AG04449 (cell line): ENCODE data around the gene CRYAA.
"Not testable (repeated sequence)": the region's sequence is repeated elsewhere in the genome, so short reads cannot be mapped to it uniquely, and the experiment has no call there.

Source experiments
- CTCF ChIA-PET: fragments of 350-600 bp; formaldehyde crosslinking; extraction: SDS; loops from one replicate; lab custom pipeline; 2021; ENCODE audit warnings: antibody characterized with exemption; lab: Yijun Ruan, JAX
- POLR2A ChIA-PET: fragments of 400-600, 350-600 bp; formaldehyde crosslinking; extraction: SDS; loops from one replicate; lab custom pipeline; 2020; ENCODE audit warnings: antibody characterized with exemption, inconsistent platforms; lab: Yijun Ruan, JAX
- DNase-seq: peaks from one replicate; pipeline ENCODE4 v3.0.0-alpha.2; 2010; ENCODE audit warnings: low read depth, low spot score
- H3K4me3 ChIP-seq: 2 replicates; pipeline ENCODE4 v1.5.1; 2011; ENCODE audit warnings: low read depth, mild to moderate bottlenecking, control low read depth, low read length
- TF ChIP-seq, protein P1 (sequence below): IDR thresholded peaks from one replicate; pipeline ENCODE4 v1.5.1; 2011; ENCODE audit warnings: mild to moderate bottlenecking, moderate library complexity, low read length, control low read depth, inconsistent platforms; ENCODE audit not compliant: insufficient read depth; ENCODE audit errors: missing control alignments

CRYAA gene

DNA sequence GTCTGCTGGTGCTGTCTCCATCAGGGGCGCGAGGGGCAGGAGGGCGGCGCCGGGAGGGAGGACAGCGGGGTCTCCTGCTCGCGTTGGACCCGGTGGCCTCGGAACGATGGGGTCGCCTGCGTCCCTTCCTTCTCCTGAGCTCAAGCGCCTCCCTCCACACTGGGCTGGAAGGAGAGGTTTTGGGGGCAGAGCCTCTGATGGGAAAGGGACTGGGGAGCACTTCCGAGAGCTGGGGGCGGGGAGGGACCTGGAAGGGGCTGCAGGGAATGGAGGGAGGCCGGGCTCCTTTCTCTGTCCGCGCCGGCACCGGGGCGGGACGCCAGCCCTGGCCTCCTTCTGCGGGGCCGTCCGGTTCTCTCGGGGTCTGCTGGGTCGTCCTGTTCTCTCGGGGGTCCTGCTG lies 4.0 kb downstream of the CRYAA start:
- POLR2A ChIA-PET, H3K4me3 ChIP-seq, DNase-seq, CTCF ChIA-PET: not testable (repeated sequence)

DNA sequence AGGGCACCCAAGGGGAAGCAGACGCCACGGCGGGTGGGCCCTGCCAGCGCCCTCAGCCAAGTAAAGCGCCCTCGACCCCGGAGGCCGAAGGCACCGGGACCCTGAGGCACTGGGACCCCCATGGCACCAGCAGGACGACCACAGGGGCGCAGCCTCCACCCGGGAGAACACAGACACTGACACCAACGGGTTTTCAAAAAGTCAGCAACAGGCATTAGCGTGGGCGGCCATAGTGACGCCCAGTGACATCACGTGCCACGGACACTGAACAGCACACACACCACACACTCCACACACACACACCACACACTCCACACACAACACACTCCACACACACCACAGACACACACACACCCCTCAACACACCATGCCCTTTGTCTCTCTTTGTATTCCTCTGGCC lies 4.6 kb downstream of the CRYAA start:
- DNase-seq, POLR2A ChIA-PET, CTCF ChIA-PET, H3K4me3 ChIP-seq: not testable (repeated sequence)

DNA sequence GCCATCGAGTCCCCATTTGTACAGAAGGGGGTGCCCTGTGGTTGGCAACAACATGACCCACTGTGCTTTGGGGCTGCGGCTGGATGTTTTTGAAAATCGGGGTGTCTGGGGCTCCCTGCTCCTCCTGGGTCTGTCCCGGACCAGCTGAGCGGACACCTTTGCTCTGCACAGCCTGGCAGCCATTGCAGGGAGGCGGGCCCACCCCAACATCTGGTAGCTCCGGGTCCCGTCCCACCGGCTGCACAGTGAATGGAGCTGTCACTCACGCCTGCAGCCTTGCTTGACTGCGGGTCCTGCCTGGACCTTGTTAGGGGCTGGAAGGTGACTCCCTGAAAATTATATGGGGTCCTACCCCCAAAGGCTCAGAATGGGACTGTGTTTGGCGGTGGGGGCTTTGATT lies 5.1 kb downstream of the CRYAA start:
- CTCF ChIA-PET, POLR2A ChIA-PET, DNase-seq, H3K4me3 ChIP-seq: not testable (repeated sequence)

DNA sequence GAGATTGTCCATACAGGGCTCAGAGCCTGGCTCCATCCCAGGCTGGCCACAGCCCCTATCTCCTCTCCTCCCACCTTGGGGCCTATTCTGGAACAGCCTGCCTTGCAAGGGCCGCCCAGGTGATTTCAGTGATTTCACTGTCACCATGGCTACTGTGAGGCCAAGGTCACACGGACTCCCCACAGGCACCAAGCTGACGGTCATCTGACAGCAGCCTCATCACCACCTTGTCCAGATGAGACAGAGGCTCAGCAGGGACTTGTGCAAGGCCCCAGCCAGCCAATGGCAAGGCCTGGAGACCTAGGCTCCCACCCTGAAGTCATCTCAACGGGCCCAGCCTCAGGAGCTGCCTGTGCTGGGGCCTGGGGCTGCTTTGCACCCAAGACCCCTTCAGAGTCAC lies 6.2 kb downstream of the CRYAA start:
- POLR2A ChIA-PET, DNase-seq, H3K4me3 ChIP-seq, CTCF ChIA-PET: not testable (repeated sequence)

DNA sequence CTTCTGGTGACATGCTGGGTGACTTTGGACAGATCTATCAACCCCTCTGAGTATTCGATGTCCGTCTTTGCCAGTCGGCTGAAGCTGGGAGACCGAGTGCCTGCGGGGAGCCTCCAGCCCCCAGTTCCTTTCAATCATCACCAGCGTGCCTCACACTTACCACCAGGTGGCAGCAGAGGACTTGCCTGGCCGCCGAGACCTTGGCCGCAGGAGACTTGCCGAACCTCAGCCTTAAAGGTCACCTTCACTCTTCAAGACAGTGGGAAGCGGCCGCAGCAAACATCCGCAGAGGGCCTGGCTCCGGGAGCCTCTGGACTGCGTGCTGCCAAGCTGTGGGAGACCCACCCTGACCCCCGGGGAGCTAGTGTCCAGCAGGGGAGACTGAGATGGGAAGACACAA lies 7.8 kb downstream of the CRYAA start:
- POLR2A ChIA-PET, DNase-seq, H3K4me3 ChIP-seq, CTCF ChIA-PET: not testable (repeated sequence)

DNA sequence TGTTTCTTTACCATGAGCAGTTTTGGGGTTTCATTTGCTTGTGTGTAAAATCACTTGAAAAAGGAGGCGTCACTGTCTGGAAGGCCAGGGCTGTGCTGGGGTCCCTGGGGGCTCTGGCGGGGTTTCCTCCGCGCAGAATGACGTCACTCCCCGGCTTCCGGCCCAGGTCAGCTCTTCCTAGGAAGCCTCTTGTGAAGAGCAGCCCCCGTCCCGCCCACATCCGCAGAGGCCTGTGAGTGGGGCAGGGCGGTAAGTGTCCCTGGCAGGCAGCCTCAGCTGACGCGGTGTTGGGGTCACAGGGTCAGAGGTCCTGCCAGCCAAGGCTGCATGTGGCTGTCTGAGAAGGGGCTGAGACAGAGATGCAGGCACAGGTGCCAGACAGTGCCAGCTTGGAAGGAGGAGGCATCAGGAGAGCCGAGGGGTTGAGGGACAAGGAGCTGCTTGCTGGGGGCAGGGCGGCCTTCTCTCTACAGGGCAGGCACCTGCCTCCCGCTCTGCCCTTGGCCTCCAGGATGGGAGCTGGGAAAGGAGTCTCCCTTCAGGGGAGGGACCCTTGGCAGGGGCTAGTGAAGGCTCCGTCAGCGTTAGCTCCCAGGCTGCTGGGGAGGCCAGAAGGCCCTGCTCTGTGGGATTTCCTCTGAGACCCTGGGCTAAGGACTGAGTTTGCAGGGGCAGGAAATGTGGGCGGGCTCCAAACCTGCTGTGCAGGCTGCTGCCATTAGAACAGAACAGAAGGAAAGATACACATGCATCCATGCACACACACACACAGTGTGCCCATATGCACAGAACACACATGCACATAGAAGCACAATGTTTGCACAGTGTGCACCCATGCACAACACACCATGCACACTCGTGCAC lies 8.5 kb downstream of the CRYAA start:
- POLR2A ChIA-PET, CTCF ChIA-PET, H3K4me3 ChIP-seq, DNase-seq: not testable (repeated sequence)

DNA sequence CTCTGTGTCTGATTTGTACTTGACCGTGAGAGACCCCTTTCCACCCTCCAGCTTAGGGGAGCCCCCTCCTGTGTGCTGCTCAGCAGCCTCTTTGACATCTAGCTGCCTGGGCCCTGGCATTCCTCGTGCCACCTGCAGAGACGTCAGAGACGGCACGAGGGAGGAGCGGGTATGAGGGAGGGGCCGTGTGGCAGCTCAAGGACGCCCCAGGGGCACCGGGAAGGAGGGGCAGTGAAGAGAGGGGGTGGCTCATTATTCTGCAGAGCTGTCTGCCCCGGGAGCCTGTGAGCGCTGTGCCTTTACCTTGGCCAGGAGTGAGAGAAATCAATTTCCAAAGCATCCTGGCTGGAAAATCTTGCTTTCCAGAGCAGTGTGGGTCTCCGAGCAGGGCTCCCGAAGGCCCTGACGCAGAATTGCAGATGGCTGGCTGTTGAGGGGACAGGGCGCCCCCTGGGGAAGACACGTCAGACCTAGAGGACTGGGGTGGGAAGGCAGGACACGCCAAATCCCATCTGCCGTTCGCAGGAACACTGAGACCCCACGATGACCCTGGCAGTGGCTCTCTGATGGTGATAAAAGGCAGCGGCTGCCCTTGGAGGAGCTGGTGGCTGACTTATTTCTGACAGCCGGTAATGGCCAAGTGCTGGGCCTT lies 9.5 kb downstream of the CRYAA start:
- DNase-seq, H3K4me3 ChIP-seq, POLR2A ChIA-PET, CTCF ChIA-PET: not testable (repeated sequence)

DNA sequence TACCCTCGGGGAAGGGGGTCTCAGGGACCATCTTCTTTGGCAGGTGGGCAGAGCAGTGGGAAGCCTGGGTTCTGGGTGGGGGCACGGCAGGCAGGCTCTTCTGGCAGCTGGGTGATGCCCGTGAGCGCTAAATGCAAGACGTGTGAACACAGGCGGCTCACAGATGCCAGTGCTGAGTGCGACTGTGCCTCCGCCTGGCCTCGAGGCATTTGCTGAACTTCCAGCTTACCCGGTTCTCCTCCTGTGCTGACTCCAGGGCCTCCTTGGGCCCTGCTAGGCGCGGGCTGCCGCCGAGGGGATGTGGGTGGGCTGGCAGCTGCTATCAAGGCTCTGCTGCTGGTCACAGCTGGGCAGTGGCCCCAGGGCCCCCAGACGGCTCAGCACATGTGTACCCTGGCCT lies 12.2 kb downstream of the CRYAA start:
- POLR2A ChIA-PET, DNase-seq, H3K4me3 ChIP-seq, CTCF ChIA-PET: not testable (repeated sequence)

DNA sequence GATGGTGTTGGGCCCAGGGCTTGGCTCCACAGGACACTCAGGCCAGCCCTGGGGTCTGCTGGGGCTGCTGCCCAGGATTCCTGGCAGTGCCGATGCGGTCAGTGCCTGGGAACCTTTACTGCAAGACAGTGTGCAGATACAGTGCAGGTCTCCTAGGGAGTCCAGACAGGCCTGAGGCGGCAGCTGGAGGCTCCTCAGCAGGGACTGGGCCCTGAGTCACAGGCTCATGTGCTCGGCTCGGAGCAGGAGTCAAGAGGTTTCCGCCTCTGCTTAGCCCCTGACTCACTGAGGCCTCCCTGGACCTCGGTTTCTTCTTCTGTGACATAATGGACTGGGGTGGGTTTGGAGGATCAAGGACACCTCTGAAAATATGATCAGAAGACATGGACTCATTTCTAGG lies 18.5 kb downstream of the CRYAA start:
- DNase-seq, CTCF ChIA-PET, POLR2A ChIA-PET, H3K4me3 ChIP-seq: not testable (repeated sequence)

DNA sequence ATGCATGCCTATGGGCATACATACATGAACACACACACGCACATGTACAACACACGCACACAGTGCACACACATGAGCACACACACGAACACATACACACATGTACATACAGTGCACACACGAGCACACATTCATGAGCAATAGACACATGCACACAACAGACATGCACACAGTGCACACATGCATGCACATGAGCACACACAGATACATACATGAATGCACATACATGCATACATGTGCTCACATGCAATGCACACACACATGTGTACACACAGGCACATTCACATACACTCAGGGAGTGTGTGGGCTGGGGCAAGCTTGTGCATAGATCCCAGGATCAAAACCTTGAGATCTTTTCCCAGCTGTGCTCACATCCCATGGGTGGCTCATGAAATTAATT lies 18.9 kb downstream of the CRYAA start:
- ChIA-PET POLR2A (no interaction called here), CTCF (no interaction called here)
- no peak overlapping the region for H3K4me3 ChIP-seq
- TF ChIP-seq, protein P1, sequence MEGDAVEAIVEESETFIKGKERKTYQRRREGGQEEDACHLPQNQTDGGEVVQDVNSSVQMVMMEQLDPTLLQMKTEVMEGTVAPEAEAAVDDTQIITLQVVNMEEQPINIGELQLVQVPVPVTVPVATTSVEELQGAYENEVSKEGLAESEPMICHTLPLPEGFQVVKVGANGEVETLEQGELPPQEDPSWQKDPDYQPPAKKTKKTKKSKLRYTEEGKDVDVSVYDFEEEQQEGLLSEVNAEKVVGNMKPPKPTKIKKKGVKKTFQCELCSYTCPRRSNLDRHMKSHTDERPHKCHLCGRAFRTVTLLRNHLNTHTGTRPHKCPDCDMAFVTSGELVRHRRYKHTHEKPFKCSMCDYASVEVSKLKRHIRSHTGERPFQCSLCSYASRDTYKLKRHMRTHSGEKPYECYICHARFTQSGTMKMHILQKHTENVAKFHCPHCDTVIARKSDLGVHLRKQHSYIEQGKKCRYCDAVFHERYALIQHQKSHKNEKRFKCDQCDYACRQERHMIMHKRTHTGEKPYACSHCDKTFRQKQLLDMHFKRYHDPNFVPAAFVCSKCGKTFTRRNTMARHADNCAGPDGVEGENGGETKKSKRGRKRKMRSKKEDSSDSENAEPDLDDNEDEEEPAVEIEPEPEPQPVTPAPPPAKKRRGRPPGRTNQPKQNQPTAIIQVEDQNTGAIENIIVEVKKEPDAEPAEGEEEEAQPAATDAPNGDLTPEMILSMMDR, result no peak
- no peak for DNase-seq

DNA sequence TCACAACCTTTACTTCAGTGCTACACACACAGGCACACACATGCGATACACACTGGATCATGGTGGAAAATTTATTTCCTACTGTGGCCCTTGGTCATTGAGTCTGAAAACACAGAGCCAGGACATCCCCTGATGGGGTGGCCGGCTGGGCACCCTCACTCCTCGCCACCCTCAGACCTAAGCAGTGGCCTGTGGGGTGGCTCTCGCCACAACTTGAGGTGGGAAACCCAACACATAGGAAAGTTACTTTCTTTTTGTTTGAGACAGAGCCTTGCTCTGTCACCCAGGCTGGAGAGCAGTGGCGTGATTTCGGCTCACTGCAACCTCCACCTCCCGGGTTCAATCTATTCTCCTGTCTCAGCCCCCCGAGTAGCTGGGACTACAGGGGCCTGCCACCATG lies 19.4 kb downstream of the CRYAA start:
- ChIA-PET POLR2A (no interaction called here), CTCF (no interaction called here)
- no peak overlapping the region for H3K4me3 ChIP-seq
- TF ChIP-seq, protein P1, result no peak
- DNase-seq, result no peak
